GM18505 (cell line): ENCODE measurements around the gene PGAP3.
"Not testable (repeated sequence)": the region's sequence is repeated elsewhere in the genome, so short reads cannot be mapped to it uniquely, and the experiment has no call there.

Experiments
- ATAC-seq: cut with Tn5 transposase; IDR thresholded peaks from one replicate; pipeline ENCODE4 v1.9.1; 2021; ENCODE audit not compliant: unreplicated experiment
- POLR2A ChIP-seq: IDR thresholded peaks from 4 replicates; pipeline ENCODE4 v1.6.1; 2011; ENCODE audit warnings: borderline replicate concordance; ENCODE audit not compliant: insufficient read depth, insufficient read length; ENCODE audit errors: extremely low read depth

The PGAP3 gene

DNA sequence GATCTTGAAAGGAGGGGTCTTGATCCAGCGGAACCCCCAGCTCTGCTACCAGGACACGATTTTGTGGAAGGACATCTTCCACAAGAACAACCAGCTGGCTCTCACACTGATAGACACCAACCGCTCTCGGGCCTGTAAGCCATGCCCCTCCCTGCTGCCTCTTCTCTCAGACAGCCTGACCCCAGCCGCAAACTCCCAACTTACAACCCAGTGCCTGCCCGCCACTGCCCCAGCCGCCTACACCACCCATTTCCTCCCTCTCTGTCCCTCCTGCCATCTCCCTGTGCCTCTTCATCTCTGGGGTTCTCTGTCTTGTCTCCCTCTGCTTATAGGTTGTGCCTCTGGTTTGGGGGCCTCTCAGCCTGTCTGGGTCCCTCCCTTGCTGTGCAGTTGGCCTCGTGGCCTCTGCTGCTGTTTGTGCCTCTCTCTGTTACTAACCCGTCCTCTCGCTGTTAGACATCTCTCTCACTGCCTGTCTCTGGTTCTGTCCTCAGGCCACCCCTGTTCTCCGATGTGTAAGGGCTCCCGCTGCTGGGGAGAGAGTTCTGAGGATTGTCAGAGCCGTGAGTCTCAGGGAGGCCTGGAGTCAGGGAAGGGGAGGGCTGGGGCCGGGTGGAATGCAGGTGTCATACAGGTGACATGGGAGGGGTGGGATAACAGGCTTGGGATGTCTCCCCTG lies 21.6 kb upstream of the PGAP3 start:
- no peak for ATAC-seq
- TF ChIP-seq POLR2A: no peak

GRCh38 chr17:39706921-39707337 lies 19.1 kb upstream of the PGAP3 start:
- no peak for ATAC-seq
- no peak for TF ChIP-seq POLR2A

DNA sequence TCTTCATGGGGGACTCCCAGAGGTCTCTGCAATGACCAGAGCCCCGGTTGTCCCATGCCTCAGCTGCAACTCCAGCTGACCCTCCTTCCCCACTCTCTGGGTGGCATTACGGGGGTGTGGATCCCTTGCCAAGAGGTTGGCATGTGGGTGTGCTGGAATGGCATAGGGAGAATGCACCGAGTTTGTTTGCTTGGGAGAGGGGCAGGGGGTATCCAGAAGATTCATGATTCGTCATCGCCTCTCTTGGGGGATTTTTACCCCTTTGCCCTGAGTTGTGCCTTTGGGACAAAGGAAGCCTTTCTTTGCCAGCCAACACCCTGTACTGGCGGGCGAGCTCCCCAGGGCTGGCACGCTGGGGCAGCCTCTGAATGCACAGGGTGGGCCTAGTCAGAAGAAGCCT lies 18.5 kb upstream of the PGAP3 start:
- no peak for TF ChIP-seq POLR2A
- ATAC-seq: no peak

- no peak for TF ChIP-seq POLR2A
- no peak for ATAC-seq
Observed at GRCh38 chr17:39705786-39706348, 18.0 kb upstream of the PGAP3 start.

- no peak for ATAC-seq
- TF ChIP-seq POLR2A: no peak
Observed at GRCh38 chr17:39704821-39705551, 17.1 kb upstream of the PGAP3 start.

DNA sequence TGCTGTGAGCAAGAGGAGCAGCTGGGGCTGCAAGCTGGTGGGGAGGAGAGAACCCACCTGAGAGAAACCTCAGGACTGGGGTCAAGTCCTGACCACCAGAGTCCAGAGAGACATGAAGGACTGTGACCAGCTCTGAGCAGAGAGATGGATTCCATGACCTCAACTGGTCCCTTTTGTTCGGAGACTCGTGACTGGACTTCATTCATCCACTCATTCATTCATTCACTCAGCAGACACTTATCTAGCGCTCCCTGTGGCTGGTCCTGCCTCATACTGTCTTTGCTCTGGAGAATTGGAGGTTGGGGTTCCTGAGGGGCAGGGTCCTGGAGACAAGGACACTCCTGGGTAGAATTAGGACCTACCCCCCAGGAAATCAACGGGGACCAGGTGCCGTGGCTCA lies 16.1 kb upstream of the PGAP3 start:
- no peak for TF ChIP-seq POLR2A
- no peak for ATAC-seq

- TF ChIP-seq POLR2A: no peak
- no peak for ATAC-seq
Observed at GRCh38 chr17:39702901-39703893, 15.3 kb upstream of the PGAP3 start.

- no peak for ATAC-seq
- TF ChIP-seq POLR2A: no peak
Observed at GRCh38 chr17:39701784-39702422, 14.0 kb upstream of the PGAP3 start.

DNA sequence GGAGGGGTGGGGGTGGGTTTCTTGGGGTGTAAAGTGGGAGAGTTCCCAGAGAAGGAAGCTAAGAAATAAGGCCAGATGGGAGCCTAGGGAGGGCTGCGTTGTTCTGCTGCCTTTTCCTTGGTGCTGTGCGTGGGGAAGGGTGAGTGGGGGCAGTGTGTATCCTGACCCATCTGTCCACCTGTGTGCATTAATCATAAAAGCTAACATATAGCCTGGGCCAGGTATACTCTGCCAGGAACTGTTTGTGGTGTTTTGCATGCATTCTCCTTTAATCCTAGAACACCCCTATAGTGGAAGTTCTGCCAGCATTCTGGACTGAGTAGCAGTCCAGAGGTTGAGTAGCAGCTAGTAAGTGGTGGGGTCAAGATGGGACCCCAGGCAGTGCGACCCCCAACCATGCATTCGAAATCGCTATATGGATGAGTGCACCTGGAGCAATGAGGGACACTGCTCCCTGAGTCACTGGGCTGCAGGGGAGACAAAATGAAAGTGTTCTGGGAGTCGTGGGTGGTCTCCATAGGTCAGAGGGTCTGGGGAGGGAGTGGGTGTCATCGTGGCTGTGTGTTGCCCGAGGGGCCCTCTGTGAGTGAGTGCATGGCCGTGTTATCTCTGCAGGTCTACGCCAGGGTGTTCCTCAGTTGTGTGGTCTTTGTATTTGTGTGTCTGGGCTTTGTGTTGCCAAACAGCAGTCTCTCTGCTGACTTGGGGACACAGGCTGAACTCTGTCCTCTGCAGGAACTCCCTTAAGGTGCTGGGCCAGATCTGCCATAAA lies 13.3 kb upstream of the PGAP3 start:
- ATAC-seq: no peak
- no peak for TF ChIP-seq POLR2A

GRCh38 chr17:39700148-39700987 lies 12.5 kb upstream of the PGAP3 start:
- ATAC-seq: no peak
- no peak for TF ChIP-seq POLR2A

DNA sequence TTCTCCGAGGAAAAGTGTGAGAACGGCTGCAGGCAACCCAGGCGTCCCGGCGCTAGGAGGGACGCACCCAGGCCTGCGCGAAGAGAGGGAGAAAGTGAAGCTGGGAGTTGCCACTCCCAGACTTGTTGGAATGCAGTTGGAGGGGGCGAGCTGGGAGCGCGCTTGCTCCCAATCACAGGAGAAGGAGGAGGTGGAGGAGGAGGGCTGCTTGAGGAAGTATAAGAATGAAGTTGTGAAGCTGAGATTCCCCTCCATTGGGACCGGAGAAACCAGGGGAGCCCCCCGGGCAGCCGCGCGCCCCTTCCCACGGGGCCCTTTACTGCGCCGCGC lies 11.9 kb upstream of the PGAP3 start, which contains the start of gene ERBB2:
Gene ERBB2, plus strand, starts transcription at position 247 of the 330 bp plus-strand sequence. CDS start 175 bp downstream, outside the sequence.
- no peak for ATAC-seq
- no peak for TF ChIP-seq POLR2A

DNA sequence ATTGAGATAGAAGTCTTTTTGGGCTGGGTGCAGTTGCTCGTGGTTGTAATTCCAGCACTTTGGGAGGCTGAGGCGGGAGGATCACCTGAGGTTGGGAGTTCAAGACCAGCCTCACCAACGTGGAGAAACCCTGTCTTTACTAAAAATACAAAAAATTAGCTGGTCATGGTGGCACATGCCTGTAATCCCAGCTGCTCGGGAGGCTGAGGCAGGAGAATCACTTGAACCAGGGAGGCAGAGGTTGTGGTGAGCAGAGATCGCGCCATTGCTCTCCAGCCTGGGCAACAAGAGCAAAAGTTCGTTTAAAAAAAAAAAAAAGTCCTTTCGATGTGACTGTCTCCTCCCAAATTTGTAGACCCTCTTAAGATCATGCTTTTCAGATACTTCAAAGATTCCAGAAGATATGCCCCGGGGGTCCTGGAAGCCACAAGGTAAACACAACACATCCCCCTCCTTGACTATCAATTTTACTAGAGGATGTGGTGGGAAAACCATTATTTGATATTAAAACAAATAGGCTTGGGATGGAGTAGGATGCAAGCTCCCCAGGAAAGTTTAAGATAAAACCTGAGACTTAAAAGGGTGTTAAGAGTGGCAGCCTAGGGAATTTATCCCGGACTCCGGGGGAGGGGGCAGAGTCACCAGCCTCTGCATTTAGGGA lies 11.4 kb upstream of the PGAP3 start:
- ATAC-seq: not testable (repeated sequence)
